ENCODE measurements around the gene GPX4.

GPX4 gene

GRCh38 chr19:1151037-1151724 lies 47.4 kb downstream of the GPX4 start:
- no peak overlapping the region for H3K27ac ChIP-seq (ENCODE audit: low read length)
- peaks cover 23% of the 10 kb centered on the region for H3K36me3 ChIP-seq (replicated peaks; ENCODE audit: low read depth, low read length)
- no peaks in the 10 kb centered on the region for H3K4me1 ChIP-seq (ENCODE audit: low read length)
- no peak overlapping the region for H2AFZ ChIP-seq (ENCODE audit: low read depth, low read length)
- peaks cover 16% of the 10 kb centered on the region for H3K79me2 ChIP-seq (ENCODE audit: low read length)
- H4K20me1 ChIP-seq (ENCODE audit: insufficient read depth, low read length), result peaks cover 34% of the 10 kb centered on the region
- no peak for TF ChIP-seq EZH2phosphoT487 (IDR thresholded peaks at IDR 0.05; ENCODE audit: low read depth)
- no peak for TF ChIP-seq CTCF (IDR thresholded peaks at IDR 0.05; ENCODE audit: low read depth, low read length)
- H3K9ac ChIP-seq (ENCODE audit: low read length), result no peak overlapping the region
- H3K9me3 ChIP-seq (ENCODE audit: insufficient read depth, low read length), result no peaks in the 10 kb centered on the region
- no peak overlapping the region for H3K4me2 ChIP-seq (ENCODE audit: low read length)
- H3K27me3 ChIP-seq (ENCODE audit: low read depth, low read length), result no peaks in the 10 kb centered on the region
- no peak overlapping the region for H3K4me3 ChIP-seq (ENCODE audit: low read length)

GRCh38 chr19:1151917-1152587 lies 48.3 kb downstream of the GPX4 start:
- no peak overlapping the region for H2AFZ ChIP-seq (ENCODE audit: low read depth, low read length)
- peaks cover 24% of the 10 kb centered on the region for H3K79me2 ChIP-seq (ENCODE audit: low read length)

GRCh38 chr19:1153891-1154730 lies 50.3 kb downstream of the GPX4 start:
- Histone ChIP-seq H3K4me2 (ENCODE audit: low read length) (no peak overlapping the region), H3K9ac (ENCODE audit: low read length) (no peak overlapping the region), H3K9me3 (ENCODE audit: insufficient read depth, low read length) (no peaks in the 10 kb centered on the region), H4K20me1 (ENCODE audit: insufficient read depth, low read length) (peaks cover 56% of the 10 kb centered on the region), H2AFZ (ENCODE audit: low read depth, low read length) (no peak overlapping the region), H3K79me2 (ENCODE audit: low read length) (peaks cover 42% of the 10 kb centered on the region), H3K36me3 (replicated peaks; ENCODE audit: low read depth, low read length) (peaks cover 20% of the 10 kb centered on the region), H3K4me3 (ENCODE audit: low read length) (no peak overlapping the region), H3K27me3 (ENCODE audit: low read depth, low read length) (no peaks in the 10 kb centered on the region), H3K4me1 (ENCODE audit: low read length) (no peaks in the 10 kb centered on the region), H3K27ac (ENCODE audit: low read length) (no peak overlapping the region)
- TF ChIP-seq CTCF (IDR thresholded peaks at IDR 0.05; ENCODE audit: low read depth, low read length), result no peak
- TF ChIP-seq EZH2phosphoT487 (IDR thresholded peaks at IDR 0.05; ENCODE audit: low read depth), result no peak

More at GRCh38 chr19:1151917-1152587, 48.3 kb downstream of the GPX4 start:
- no peaks in the 10 kb centered on the region for H3K9me3 ChIP-seq (ENCODE audit: insufficient read depth, low read length)
- no peak overlapping the region for H3K9ac ChIP-seq (ENCODE audit: low read length)
- no peak overlapping the region for H3K4me2 ChIP-seq (ENCODE audit: low read length)
- TF ChIP-seq EZH2phosphoT487 (IDR thresholded peaks at IDR 0.05; ENCODE audit: low read depth), result no peak
- TF ChIP-seq CTCF (IDR thresholded peaks at IDR 0.05; ENCODE audit: low read depth, low read length), result no peak
- H3K27ac ChIP-seq (ENCODE audit: low read length), result no peak overlapping the region
- H3K27me3 ChIP-seq (ENCODE audit: low read depth, low read length), result no peaks in the 10 kb centered on the region
- H3K36me3 ChIP-seq (replicated peaks; ENCODE audit: low read depth, low read length), result peaks cover 20% of the 10 kb centered on the region
- no peak overlapping the region for H3K4me3 ChIP-seq (ENCODE audit: low read length)
- H3K4me1 ChIP-seq (ENCODE audit: low read length), result no peaks in the 10 kb centered on the region
- H4K20me1 ChIP-seq (ENCODE audit: insufficient read depth, low read length), result peaks cover 43% of the 10 kb centered on the region
